ENCODE results near the gene VTI1A.

Gene VTI1A

DNA sequence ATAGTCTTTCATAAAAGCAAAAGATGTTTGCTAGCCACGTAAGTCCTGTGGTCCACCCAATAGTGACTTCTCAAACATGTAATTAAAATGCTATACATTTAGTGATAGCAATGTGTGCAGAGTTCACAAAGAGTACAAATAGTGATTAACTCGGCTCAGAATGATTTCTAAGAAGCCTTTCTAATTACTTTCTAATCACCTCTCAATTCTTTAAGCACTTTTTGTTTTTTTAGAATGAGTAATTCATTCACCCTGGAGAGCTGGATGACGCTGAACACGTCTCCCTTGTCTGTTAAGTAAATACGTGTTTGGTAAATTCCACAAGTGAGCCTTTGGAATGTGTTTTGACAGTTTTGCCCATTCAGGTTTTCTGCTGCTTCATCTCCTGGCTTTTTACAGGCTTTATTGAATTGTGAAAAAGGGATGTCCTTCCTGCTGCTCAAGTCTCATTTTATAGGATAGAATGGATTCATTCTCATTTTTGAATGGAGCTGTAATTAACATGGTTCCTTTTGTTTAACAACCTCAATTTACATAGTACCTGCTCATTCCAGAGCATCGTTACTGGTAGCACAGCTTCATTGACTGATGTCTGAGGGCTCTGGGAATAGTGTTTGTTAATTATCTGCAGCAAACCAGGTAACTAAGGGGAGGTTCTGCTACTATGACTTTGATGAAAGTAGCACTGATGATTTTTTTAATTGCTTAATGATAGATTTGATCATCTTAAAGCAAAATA, 212.1 kb downstream of the VTI1A start:
- TF ChIP-seq, protein P1, sequence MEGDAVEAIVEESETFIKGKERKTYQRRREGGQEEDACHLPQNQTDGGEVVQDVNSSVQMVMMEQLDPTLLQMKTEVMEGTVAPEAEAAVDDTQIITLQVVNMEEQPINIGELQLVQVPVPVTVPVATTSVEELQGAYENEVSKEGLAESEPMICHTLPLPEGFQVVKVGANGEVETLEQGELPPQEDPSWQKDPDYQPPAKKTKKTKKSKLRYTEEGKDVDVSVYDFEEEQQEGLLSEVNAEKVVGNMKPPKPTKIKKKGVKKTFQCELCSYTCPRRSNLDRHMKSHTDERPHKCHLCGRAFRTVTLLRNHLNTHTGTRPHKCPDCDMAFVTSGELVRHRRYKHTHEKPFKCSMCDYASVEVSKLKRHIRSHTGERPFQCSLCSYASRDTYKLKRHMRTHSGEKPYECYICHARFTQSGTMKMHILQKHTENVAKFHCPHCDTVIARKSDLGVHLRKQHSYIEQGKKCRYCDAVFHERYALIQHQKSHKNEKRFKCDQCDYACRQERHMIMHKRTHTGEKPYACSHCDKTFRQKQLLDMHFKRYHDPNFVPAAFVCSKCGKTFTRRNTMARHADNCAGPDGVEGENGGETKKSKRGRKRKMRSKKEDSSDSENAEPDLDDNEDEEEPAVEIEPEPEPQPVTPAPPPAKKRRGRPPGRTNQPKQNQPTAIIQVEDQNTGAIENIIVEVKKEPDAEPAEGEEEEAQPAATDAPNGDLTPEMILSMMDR (IDR thresholded peaks at IDR 0.05; ENCODE audit: extremely low read depth, insufficient read depth, missing control alignments) = no peak
- no peak for DNase-seq (ENCODE audit: low spot score)

DNA sequence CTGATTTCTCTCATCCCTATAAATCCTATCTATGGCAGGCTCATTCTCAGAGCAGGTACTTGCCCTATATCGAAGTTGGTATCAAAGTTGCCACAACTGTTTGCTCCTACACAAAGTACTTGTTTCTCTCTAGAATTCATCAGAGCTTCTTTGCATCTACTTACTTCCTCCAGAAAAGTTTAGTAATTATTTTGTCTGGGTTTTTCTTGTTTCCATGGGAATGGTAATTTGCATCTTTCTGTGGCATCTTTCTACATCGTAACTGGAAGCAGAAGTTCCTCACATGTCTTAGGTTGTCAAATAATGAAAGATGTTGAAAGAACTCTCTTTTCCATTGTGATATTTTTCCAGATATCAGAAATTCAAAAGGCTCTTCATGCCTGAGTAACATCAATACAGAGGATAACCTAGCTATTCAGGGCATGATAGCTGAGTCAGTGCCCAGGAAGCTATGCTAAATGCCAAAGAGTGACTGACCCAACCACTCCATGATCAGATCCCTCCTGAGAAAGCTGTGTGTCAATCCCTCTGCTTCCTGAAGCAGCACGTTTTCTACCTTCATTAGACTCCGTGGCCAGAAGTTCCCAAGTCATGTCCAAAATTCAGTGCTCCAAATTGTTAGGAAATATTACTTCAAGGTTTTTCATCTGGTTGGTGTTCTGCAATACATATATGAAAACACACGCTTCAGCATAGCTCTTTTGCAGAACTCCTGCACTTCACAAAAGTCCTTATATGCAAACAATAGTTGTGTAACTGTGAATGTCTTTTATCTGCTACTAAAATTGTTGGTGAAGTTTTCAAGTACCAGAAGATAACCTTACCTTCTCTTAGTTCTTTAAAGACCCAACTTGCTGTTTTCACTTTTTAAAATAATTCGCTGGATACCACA, 216.5 kb downstream of the VTI1A start:
- TF ChIP-seq, protein P1 (IDR thresholded peaks at IDR 0.05; ENCODE audit: extremely low read depth, insufficient read depth, missing control alignments) = no peak
- in situ Hi-C loops (cut with MboI; ENCODE audit: low pct_unique_long_range_greater_than_20kb, low sequenced_read_pairs, unreplicated experiment) = no loop called here
- no peak for DNase-seq (ENCODE audit: low spot score)

More for the DNA sequence above, 212.1 kb downstream of the VTI1A start:
- in situ Hi-C loops (cut with MboI; ENCODE audit: low pct_unique_long_range_greater_than_20kb, low sequenced_read_pairs, unreplicated experiment) = no loop called here

DNA sequence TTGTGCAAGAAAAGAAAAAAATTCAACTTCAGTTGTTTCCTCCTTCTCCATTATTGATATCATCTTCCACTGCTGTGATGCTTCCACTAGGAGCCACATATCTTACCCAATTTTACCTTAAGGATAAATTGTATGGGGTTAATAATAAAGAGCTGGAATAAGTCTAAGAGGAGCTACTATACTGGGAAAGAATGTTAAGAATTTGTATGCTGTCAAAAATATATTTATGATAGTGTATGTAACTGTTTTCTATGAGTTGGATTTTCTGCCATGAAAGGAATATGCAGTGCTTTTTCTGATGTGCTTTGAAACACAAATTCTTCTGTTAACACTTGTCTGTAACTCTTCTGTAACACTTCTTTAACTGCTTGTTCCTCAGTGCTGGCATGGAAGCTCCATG, 219.1 kb downstream of the VTI1A start:
- in situ Hi-C loops (cut with MboI; ENCODE audit: low pct_unique_long_range_greater_than_20kb, low sequenced_read_pairs, unreplicated experiment) = no loop called here
- DNase-seq (ENCODE audit: low spot score) = no peak
- TF ChIP-seq, protein P1 (IDR thresholded peaks at IDR 0.05; ENCODE audit: extremely low read depth, insufficient read depth, missing control alignments) = no peak

DNA sequence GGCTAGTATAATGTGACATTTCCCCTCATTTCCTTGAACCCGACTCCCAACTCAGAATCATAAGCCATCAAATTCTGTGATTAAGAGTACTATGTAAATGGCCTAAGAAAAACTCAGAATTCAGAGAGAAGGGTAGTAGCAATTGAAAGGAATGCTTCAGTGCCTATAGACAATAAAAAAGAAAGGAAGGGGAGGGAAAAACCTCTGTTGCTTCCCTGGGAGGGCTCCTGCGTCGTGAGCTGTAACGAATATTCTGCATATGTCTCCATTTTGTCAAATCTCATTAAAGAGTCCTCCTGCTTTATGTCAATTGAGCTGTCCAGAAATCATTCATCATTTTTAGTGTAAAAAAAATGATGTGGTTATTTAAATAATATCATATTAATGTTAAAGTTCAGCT, 223.0 kb downstream of the VTI1A start:
- TF ChIP-seq, protein P1 (IDR thresholded peaks at IDR 0.05; ENCODE audit: extremely low read depth, insufficient read depth, missing control alignments) = no peak
- no peak for DNase-seq (ENCODE audit: low spot score)
- in situ Hi-C loops (cut with MboI; ENCODE audit: low pct_unique_long_range_greater_than_20kb, low sequenced_read_pairs, unreplicated experiment) = no loop called here

DNA sequence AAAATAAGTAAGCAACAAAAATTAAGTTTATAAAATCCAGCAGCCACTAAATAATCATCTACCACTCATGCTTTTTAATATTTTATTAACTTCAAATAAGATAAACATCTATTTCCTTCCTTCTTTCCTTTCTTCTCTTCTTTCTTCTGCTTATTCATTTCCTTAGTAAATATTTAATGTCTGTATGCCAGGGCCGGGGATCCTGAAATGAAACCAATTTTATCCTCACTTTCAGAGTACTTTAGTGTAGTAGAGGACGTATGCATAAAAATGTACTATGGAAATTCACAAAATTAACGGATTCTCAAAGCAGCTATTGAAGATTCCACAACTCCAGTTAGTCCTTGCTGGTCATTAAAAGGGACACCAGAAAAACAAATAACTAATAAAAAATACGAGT, 224.7 kb downstream of the VTI1A start:
- no peak for DNase-seq (ENCODE audit: low spot score)
- TF ChIP-seq, protein P1 (IDR thresholded peaks at IDR 0.05; ENCODE audit: extremely low read depth, insufficient read depth, missing control alignments) = no peak
- in situ Hi-C loops (cut with MboI; ENCODE audit: low pct_unique_long_range_greater_than_20kb, low sequenced_read_pairs, unreplicated experiment) = no loop called here

DNA sequence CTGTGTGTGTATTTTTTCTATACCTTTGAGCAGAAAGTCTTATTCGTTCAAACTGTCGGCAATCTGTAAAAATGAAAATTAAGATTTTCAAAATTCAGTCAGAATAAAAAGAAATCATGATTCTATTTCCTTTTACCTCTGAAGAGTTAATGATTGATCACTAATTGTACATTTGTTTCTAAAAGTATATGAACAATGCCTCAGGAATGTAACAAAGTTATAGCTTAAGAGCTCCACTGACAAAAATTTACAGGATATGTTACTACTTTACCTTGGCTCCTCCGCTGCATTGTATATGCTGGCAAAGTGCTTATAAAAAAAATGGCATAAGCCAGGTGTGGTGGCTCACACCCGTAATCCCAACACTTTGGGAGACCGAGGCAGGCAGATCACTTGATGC, 225.7 kb downstream of the VTI1A start:
- DNase-seq (ENCODE audit: low spot score) = no peak
- in situ Hi-C loops (cut with MboI; ENCODE audit: low pct_unique_long_range_greater_than_20kb, low sequenced_read_pairs, unreplicated experiment) = no loop called here
- TF ChIP-seq, protein P1 (IDR thresholded peaks at IDR 0.05; ENCODE audit: extremely low read depth, insufficient read depth, missing control alignments) = no peak
